ENCODE measurements around the gene PDGFRB. TPM values are rescaled to one million over a fixed set of nuclear protein-coding genes. Genes with fewer than 3 reads are reported as not detected.

Gene PDGFRB
- total RNA-seq, 1 donor from 2014 or later = 13.0 TPM

GRCh38 chr5:150182774-150183173 is 27.1 kb upstream of the PDGFRB start:
- no peak for DNase-seq (ENCODE audit: extremely low read depth, low read depth, low spot score)

- no peak for DNase-seq (ENCODE audit: extremely low read depth, low read depth, low spot score)
These were observed 26.3 kb upstream of the PDGFRB start for GRCh38 chr5:150181766-150182545.

GRCh38 chr5:150181027-150181426 is 25.4 kb upstream of the PDGFRB start:
- no peak for DNase-seq (ENCODE audit: extremely low read depth, low read depth, low spot score)

GRCh38 chr5:150180241-150181026 is 24.8 kb upstream of the PDGFRB start:
- no peak for DNase-seq (ENCODE audit: extremely low read depth, low read depth, low spot score)

GRCh38 chr5:150179019-150179620 is 23.5 kb upstream of the PDGFRB start:
- no peak for DNase-seq (ENCODE audit: extremely low read depth, low read depth, low spot score)

- DNase-seq (ENCODE audit: extremely low read depth, low read depth, low spot score) = no peak
These were observed 22.6 kb upstream of the PDGFRB start for GRCh38 chr5:150178262-150178661.

GRCh38 chr5:150177721-150178120 is 22.1 kb upstream of the PDGFRB start:
- DNase-seq (ENCODE audit: extremely low read depth, low read depth, low spot score) = no peak

GRCh38 chr5:150176745-150177477 is 21.3 kb upstream of the PDGFRB start:
- DNase-seq (ENCODE audit: extremely low read depth, low read depth, low spot score) = no peak

GRCh38 chr5:150175536-150175935 is 19.9 kb upstream of the PDGFRB start:
- DNase-seq (ENCODE audit: extremely low read depth, low read depth, low spot score) = no peak

- no peak for DNase-seq (ENCODE audit: extremely low read depth, low read depth, low spot score)
These were observed 19.4 kb upstream of the PDGFRB start for GRCh38 chr5:150175076-150175475.

- no peak for DNase-seq (ENCODE audit: extremely low read depth, low read depth, low spot score)
These were observed 18.6 kb upstream of the PDGFRB start for GRCh38 chr5:150174285-150174684.

GRCh38 chr5:150173161-150173560 is 17.5 kb upstream of the PDGFRB start:
- DNase-seq (ENCODE audit: extremely low read depth, low read depth, low spot score) = no peak

- DNase-seq (ENCODE audit: extremely low read depth, low read depth, low spot score) = no peak
These were observed 16.9 kb upstream of the PDGFRB start for GRCh38 chr5:150172556-150172955.

- no peak for DNase-seq (ENCODE audit: extremely low read depth, low read depth, low spot score)
These were observed 16.5 kb upstream of the PDGFRB start for GRCh38 chr5:150172145-150172544.

GRCh38 chr5:150168864-150169263 is 13.2 kb upstream of the PDGFRB start:
- DNase-seq (ENCODE audit: extremely low read depth, low read depth, low spot score) = no peak

- no peak for DNase-seq (ENCODE audit: extremely low read depth, low read depth, low spot score)
These were observed 12.3 kb upstream of the PDGFRB start for GRCh38 chr5:150167908-150168307.

- DNase-seq (ENCODE audit: extremely low read depth, low read depth, low spot score) = no peak
These were observed 11.8 kb upstream of the PDGFRB start for GRCh38 chr5:150167512-150167850.

GRCh38 chr5:150166650-150167511 is 11.2 kb upstream of the PDGFRB start, which contains the start of gene CDX1:
CDX1 (plus strand) TSS chr5:150166778; CDS start chr5:150166877, 99 bp downstream.
- no peak for DNase-seq (ENCODE audit: extremely low read depth, low read depth, low spot score)

- no peak for DNase-seq (ENCODE audit: extremely low read depth, low read depth, low spot score)
These were observed 10.5 kb upstream of the PDGFRB start for GRCh38 chr5:150166037-150166649.
